K562 (cell line): ENCODE data around the gene ABI3BP. TPM values are rescaled to one million over a fixed set of nuclear protein-coding genes. Genes with fewer than 3 reads are reported as not detected.

Source experiments
- ATAC-seq: fragments of 200-7000 bp; cut with Tn5 transposase; 3 replicates; pipeline ENCODE4 v1.9.1; 2020; ENCODE audit warnings: moderate library complexity
- BruUV-seq: library from RNA; stranded (reverse); fragments of 400-500 nt; replicated peaks from 2 replicates; lab custom pipeline; 2021; lab: Mats Ljungman, UMichigan
- CTCF ChIA-PET: fragments of 300-600 bp; formaldehyde crosslinking; extraction: SDS; loops from one replicate; lab custom pipeline; 2021; ENCODE audit warnings: low intra/inter-chr PET ratio; lab: Yijun Ruan, JAX
- POLR2A ChIA-PET: fragments of 300-600, 350-650 bp; sonication (Branson Sonifier 250); formaldehyde crosslinking; extraction: SDS; loops from one replicate; lab custom pipeline; 2021; ENCODE audit warnings: antibody characterized with exemption, inconsistent platforms; lab: Yijun Ruan, JAX
- DNase-seq, 4 experiments: peaks; one replicate each; pipeline versions ENCODE4 v3.0.0 to v3.0.0-alpha.2; 2011 to 2018; ENCODE audit warnings: low spot score in 3 of 4, mixed read lengths in 3 of 4; ENCODE audit errors: extremely low read depth in 1 of 4
- FAIRE-seq: peaks from 2 replicates; lab custom pipeline; 2011; peaks lifted over from hg19 to GRCh38; lab: Jason Lieb, UNC
- H2AFZ ChIP-seq: 2 replicates; pipeline ENCODE4 v1.6.0; 2011; ENCODE audit warnings: low read depth, low read length, control low read depth, inconsistent platforms
- H3K27ac ChIP-seq: fragments of 200-600 bp; 3 replicates; pipeline ENCODE4 v1.8.0; 2011; ENCODE audit warnings: low read depth, mild to moderate bottlenecking, control low read depth, inconsistent platforms, low read length, moderate library complexity, mixed read lengths; ENCODE audit errors: extremely low read depth
- H3K27me3 ChIP-seq, 2 experiments: fragments of 300-600 bp in 1 of 2; 2 replicates in 1 of 2; 3 replicates in 1 of 2; pipeline versions ENCODE4 v1.6.0 to v1.8.0; 2011; ENCODE audit warnings: inconsistent platforms in 2 of 2, low read length in 2 of 2, mild to moderate bottlenecking in 1 of 2, mixed read lengths in 1 of 2, moderate library complexity in 1 of 2; ENCODE audit not compliant: control insufficient read depth in 2 of 2, insufficient read depth in 2 of 2
- H3K36me3 ChIP-seq: fragments of 300-600 bp; 3 replicates; pipeline ENCODE4 v1.8.0; 2011; ENCODE audit warnings: mild to moderate bottlenecking, low read length, inconsistent platforms; ENCODE audit not compliant: control insufficient read depth, insufficient read depth
- H3K4me1 ChIP-seq, 2 experiments: fragments of 200-600 bp in 1 of 2; replicated peaks in 1 of 2; 2 replicates in 1 of 2; 3 replicates in 1 of 2; pipeline versions ENCODE4 v1.5.1 to v1.8.0; 2011; ENCODE audit warnings: inconsistent platforms in 2 of 2, low read length in 2 of 2, mild to moderate bottlenecking in 1 of 2, mixed read lengths in 1 of 2, moderate library complexity in 1 of 2; ENCODE audit not compliant: control insufficient read depth in 2 of 2, insufficient read depth in 2 of 2
- H3K4me2 ChIP-seq: 2 replicates; pipeline ENCODE4 v1.6.1; 2011; ENCODE audit warnings: low read length, control low read depth, inconsistent platforms, mixed read lengths; ENCODE audit not compliant: insufficient read depth
- H3K4me3 ChIP-seq: fragments of 200-600 bp; sonication (generic), shearing (Covaris generic); 2 replicates; pipeline ENCODE4 v1.5.1; 2016; ENCODE audit warnings: control low read depth, inconsistent platforms
- H3K79me2 ChIP-seq: fragments of 200-600 bp; 3 replicates; pipeline ENCODE4 v1.8.0; 2011; ENCODE audit warnings: low read length, inconsistent platforms; ENCODE audit not compliant: control insufficient read depth, insufficient read depth
- H3K9ac ChIP-seq, 2 experiments: 2 replicates each; pipeline versions ENCODE4 v1.6.0 to v1.6.1; 2011; ENCODE audit warnings: low read depth in 2 of 2, low read length in 2 of 2, control low read depth in 1 of 2, inconsistent platforms in 1 of 2, mild to moderate bottlenecking in 1 of 2, mixed read lengths in 1 of 2; ENCODE audit not compliant: insufficient read depth in 1 of 2
- H3K9me1 ChIP-seq: one replicate; pipeline ENCODE4 v1.6.0; 2011; ENCODE audit warnings: inconsistent platforms, mild to moderate bottlenecking, low read length, moderate library complexity; ENCODE audit not compliant: control insufficient read depth, insufficient read depth
- H3K9me3 ChIP-seq: replicated peaks from 2 replicates; pipeline ENCODE4 v1.5.1; 2011; ENCODE audit warnings: low read depth, low read length, inconsistent platforms; ENCODE audit not compliant: control insufficient read depth, insufficient read depth
- H4K20me1 ChIP-seq: replicated peaks from 2 replicates; pipeline ENCODE4 v1.6.1; 2011; ENCODE audit warnings: low read length, inconsistent platforms, mixed read lengths; ENCODE audit not compliant: control insufficient read depth, insufficient read depth
- ARID1B ChIP-seq: fragments of 450-650 bp; IDR thresholded peaks from 2 replicates; pipeline ENCODE4 v1.6.1; 2016; ENCODE audit warnings: antibody characterized with exemption, mild to moderate bottlenecking, inconsistent platforms
- C11orf30 ChIP-seq: fragments of 450-650 bp; IDR thresholded peaks from 2 replicates; pipeline ENCODE4 v1.6.1; 2016; ENCODE audit warnings: low read depth, mild to moderate bottlenecking
- FOSL1 ChIP-seq: fragments of 200-800 bp; sonication (Bioruptor generic); conservative IDR thresholded peaks from 2 replicates; pipeline ENCODE4 v1.6.1; 2016; ENCODE audit warnings: missing genetic modification characterization, missing compliant biosample characterization
- FOXA3 ChIP-seq, 2 experiments: fragments of 450-650 bp in 1 of 2; sonication (generic) in 1 of 2; formaldehyde crosslinking; IDR thresholded peaks in 1 of 2; conservative IDR thresholded peaks in 1 of 2; 2 replicates each; pipeline versions ENCODE4 v1.4.0 to v1.8.0; 2020 to 2022; ENCODE audit warnings: mild to moderate bottlenecking in 2 of 2, missing genetic modification reagents in 1 of 2
- HEY1 ChIP-seq: fragments of 250-450 bp; sonication (Bioruptor Pico); IDR thresholded peaks from 2 replicates; pipeline ENCODE4 v1.5.0; 2020; ENCODE audit warnings: mild to moderate bottlenecking, moderate library complexity, borderline replicate concordance
- MAFF ChIP-seq: IDR thresholded peaks from 2 replicates; pipeline ENCODE4 v1.6.1; 2012; ENCODE audit warnings: low read length, improper control_type of control experiment
- NFE2 ChIP-seq: IDR thresholded peaks from 2 replicates; pipeline ENCODE4 v1.6.1; 2014; ENCODE audit warnings: antibody characterized with exemption, low read depth
- RAD51 ChIP-seq: fragments of 450-650 bp; IDR thresholded peaks from 2 replicates; pipeline ENCODE4 v1.7.1; 2016; ENCODE audit warnings: low read depth, mild to moderate bottlenecking, borderline replicate concordance
- SIX5 ChIP-seq, 2 experiments: IDR thresholded peaks; 2 replicates each; pipeline ENCODE4 v1.6.1; 2011; ENCODE audit warnings: low read length in 2 of 2, borderline replicate concordance in 1 of 2, low read depth in 1 of 2, mild to moderate bottlenecking in 1 of 2, moderate library complexity in 1 of 2; ENCODE audit not compliant: insufficient read depth in 1 of 2
- SMARCE1 ChIP-seq: fragments of 450-650 bp; IDR thresholded peaks from 2 replicates; pipeline ENCODE4 v1.7.1; 2016; ENCODE audit warnings: mild to moderate bottlenecking
- TCF7 ChIP-seq: sonication (generic); IDR thresholded peaks from 2 replicates; pipeline ENCODE4 v1.6.1; 2016; ENCODE audit warnings: antibody characterized with exemption, borderline replicate concordance
- WGBS: fragments of 100-300 bp; shearing (Covaris generic); methylation state at CpG from one replicate; pipeline ENCODE4 v1.1.6; 2016; ENCODE audit warnings: low coverage, mixed read lengths; ENCODE audit not compliant: insufficient coverage; ENCODE audit errors: missing lambda C conversion rate; 5-methylcytosine and 5-hydroxymethylcytosine counted together
- in situ Hi-C: fragments of 300-500 bp; cut with MboI; formaldehyde crosslinking; loops from 4 replicates; pipeline ENCODE4 v1.15.0; 2018; ENCODE audit warnings: inconsistent platforms, mixed read lengths
- intact Hi-C: fragments of 100-400 bp; cut with micrococcal nuclease; formaldehyde crosslinking; loops from 2 replicates; pipeline ENCODE4 v1.14.2; 2022
- polyA plus RNA-seq, 8 experiments: library from polyadenylated mRNA; depleted of rRNA in 4 of 8; stranded (reverse) in 5 of 8; unstranded in 3 of 8; fragments of >200 nt; fragmentation: Nextera tagmentation in 2 of 8; fragmentation: Illumina TruSeq in 1 of 8; extraction: Ambion mirVana in 2 of 8; extraction: Trizol in 1 of 8; gene quantifications; 2 replicates each; pipeline versions ENCODE4 v1.2.1 to v1.2.3, GENCODE V29; 2011 to 2014; ENCODE audit warnings: inconsistent platforms in 1 of 8, missing spikeins in 1 of 8
- total RNA-seq, 7 experiments: library from RNA; depleted of rRNA in 6 of 7; stranded (reverse); fragments of >200 nt in 6 of 7; fragmentation: Illumina TruSeq in 2 of 7; extraction: Trizol in 2 of 7; gene quantifications; 2 replicates each; pipeline versions ENCODE4 v1.2.1 to v1.2.3, GENCODE V29; 2011 to 2021; ENCODE audit warnings: low replicate concordance in 1 of 7
- TF ChIP-seq, protein P1 (sequence below): fragments of 250-450 bp; sonication (Bioruptor Pico); IDR thresholded peaks from 2 replicates; pipeline ENCODE4 v1.4.0; 2020
- TF ChIP-seq, protein P2 (sequence below): fragments of 450-650 bp; IDR thresholded peaks from 2 replicates; pipeline ENCODE4 v1.6.1; 2016; ENCODE audit warnings: antibody characterized with exemption
- TF ChIP-seq, protein P3 (sequence below): sonication (generic); formaldehyde crosslinking; IDR thresholded peaks from 2 replicates; pipeline ENCODE4 v1.8.1; 2023; ENCODE audit warnings: mild to moderate bottlenecking, missing genetic modification reagents

Gene ABI3BP
- total and polyA plus RNA-seq, 9 of the 15 experiments (the other 6 are each of a cell fraction or from before 2014, with no cell fraction given): 0.01 to 0.24 (median 0.06) TPM; not detected in 5

DNA sequence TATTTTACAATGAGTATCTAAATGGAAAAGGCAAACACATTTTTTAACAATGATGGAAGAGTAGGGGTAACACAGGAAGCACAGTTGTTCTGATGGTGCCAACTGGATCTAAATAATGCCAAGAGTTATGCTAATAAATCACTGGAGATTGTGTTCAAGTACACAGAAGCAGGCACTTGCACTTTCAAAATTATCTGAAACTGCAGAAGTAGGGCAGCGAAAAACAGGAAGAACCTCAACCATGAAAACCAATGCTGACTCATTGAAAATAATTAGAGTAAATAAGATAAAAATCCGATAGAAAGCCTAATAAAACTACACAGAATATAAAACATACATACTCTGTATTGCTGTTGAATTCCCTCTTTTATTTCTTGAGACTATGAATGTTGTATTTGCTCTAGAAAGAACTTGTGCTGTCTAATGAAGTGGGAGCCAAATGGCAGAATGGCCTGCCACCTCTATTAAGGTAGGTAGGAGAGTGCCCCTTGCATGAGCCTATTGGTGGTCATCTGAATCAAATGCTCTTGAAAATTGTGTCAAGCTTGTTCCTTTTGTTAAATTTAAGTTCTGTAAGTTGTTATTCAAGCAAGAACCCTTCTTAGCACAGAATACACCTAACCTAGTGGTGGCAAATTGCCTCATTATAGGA, 93.7 kb downstream of the ABI3BP start:
- ChIA-PET CTCF (no interaction called here), POLR2A (no interaction called here)
- no peaks in the 10 kb centered on the region for H3K79me2 ChIP-seq
- H3K4me3 ChIP-seq: no peak overlapping the region
- H3K9ac ChIP-seq: no peak overlapping the region
- H3K36me3 ChIP-seq: no peaks in the 10 kb centered on the region
- 0% methylated on average over 2 of the region's 2 CpGs for WGBS
- in situ Hi-C loops: no loop called here
- H3K27ac ChIP-seq: no peak overlapping the region
- DNase-seq (no peak), ATAC-seq (no peak), FAIRE-seq (no peak)
- H3K9me3 ChIP-seq: no peaks in the 10 kb centered on the region
- intact Hi-C loops: no loop called here
- no peaks in the 10 kb centered on the region for H3K9me1 ChIP-seq
- BruUV-seq: no TSS peak
- H4K20me1 ChIP-seq: no peaks in the 10 kb centered on the region
- H3K4me1 ChIP-seq: no peaks in the 10 kb centered on the region; a peak in 1 of 5 replicates
- H3K4me2 ChIP-seq: no peak overlapping the region
- no peak overlapping the region for H2AFZ ChIP-seq
- H3K27me3 ChIP-seq: no peaks in the 10 kb centered on the region
- TF ChIP-seq C11orf30: peak; percentile 61; the same call in 1 of the 2 replicates
- TF ChIP-seq, protein P1, sequence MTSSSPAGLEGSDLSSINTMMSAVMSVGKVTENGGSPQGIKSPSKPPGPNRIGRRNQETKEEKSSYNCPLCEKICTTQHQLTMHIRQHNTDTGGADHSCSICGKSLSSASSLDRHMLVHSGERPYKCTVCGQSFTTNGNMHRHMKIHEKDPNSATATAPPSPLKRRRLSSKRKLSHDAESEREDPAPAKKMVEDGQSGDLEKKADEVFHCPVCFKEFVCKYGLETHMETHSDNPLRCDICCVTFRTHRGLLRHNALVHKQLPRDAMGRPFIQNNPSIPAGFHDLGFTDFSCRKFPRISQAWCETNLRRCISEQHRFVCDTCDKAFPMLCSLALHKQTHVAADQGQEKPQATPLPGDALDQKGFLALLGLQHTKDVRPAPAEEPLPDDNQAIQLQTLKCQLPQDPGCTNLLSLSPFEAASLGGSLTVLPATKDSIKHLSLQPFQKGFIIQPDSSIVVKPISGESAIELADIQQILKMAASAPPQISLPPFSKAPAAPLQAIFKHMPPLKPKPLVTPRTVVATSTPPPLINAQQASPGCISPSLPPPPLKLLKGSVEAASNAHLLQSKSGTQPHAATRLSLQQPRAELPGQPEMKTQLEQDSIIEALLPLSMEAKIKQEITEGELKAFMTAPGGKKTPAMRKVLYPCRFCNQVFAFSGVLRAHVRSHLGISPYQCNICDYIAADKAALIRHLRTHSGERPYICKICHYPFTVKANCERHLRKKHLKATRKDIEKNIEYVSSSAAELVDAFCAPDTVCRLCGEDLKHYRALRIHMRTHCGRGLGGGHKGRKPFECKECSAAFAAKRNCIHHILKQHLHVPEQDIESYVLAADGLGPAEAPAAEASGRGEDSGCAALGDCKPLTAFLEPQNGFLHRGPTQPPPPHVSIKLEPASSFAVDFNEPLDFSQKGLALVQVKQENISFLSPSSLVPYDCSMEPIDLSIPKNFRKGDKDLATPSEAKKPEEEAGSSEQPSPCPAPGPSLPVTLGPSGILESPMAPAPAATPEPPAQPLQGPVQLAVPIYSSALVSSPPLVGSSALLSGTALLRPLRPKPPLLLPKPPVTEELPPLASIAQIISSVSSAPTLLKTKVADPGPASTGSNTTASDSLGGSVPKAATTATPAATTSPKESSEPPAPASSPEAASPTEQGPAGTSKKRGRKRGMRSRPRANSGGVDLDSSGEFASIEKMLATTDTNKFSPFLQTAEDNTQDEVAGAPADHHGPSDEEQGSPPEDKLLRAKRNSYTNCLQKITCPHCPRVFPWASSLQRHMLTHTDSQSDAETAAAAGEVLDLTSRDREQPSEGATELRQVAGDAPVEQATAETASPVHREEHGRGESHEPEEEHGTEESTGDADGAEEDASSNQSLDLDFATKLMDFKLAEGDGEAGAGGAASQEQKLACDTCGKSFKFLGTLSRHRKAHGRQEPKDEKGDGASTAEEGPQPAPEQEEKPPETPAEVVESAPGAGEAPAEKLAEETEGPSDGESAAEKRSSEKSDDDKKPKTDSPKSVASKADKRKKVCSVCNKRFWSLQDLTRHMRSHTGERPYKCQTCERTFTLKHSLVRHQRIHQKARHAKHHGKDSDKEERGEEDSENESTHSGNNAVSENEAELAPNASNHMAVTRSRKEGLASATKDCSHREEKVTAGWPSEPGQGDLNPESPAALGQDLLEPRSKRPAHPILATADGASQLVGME (CRISPR knock-in tag): no peak
- peak; percentile 33; the same call in 1 of the 2 replicates for TF ChIP-seq MAFF
- no peak for TF ChIP-seq FOSL1 (tag)
- TF ChIP-seq FOXA3 (CRISPR knock-in tag; conservative IDR thresholded peaks at IDR 0.05 in 1 of 2, IDR thresholded peaks at IDR 0.05 in 1 of 2): peak in 1 of 2 experiments; percentile 67; a peak in 2 of 4 replicates
- TF ChIP-seq HEY1: no peak
- TF ChIP-seq ARID1B: peak; percentile 21; the same call in 1 of the 2 replicates
- TF ChIP-seq SMARCE1: peak; percentile 42; the same call in 1 of the 2 replicates
- TF ChIP-seq, protein P2, sequence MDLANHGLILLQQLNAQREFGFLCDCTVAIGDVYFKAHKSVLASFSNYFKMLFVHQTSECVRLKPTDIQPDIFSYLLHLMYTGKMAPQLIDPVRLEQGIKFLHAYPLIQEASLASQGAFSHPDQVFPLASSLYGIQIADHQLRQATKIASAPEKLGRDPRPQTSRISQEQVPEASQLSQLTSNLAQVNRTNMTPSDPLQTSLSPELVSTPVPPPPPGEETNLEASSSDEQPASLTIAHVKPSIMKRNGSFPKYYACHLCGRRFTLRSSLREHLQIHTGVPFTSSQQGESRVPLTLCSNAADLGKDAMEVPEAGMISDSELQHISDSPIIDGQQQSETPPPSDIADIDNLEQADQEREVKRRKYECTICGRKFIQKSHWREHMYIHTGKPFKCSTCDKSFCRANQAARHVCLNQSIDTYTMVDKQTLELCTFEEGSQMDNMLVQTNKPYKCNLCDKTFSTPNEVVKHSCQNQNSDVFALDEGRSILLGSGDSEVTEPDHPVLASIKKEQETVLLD: no peak
- no peak for TF ChIP-seq RAD51
- no peak for TF ChIP-seq TCF7
- no peak for TF ChIP-seq SIX5 (IDR thresholded peaks at IDR 0.05; ENCODE audit: borderline replicate concordance in 1 of 2, insufficient read depth in 1 of 2, low read depth in 1 of 2, low read length in 2 of 2)
- TF ChIP-seq, protein P3, sequence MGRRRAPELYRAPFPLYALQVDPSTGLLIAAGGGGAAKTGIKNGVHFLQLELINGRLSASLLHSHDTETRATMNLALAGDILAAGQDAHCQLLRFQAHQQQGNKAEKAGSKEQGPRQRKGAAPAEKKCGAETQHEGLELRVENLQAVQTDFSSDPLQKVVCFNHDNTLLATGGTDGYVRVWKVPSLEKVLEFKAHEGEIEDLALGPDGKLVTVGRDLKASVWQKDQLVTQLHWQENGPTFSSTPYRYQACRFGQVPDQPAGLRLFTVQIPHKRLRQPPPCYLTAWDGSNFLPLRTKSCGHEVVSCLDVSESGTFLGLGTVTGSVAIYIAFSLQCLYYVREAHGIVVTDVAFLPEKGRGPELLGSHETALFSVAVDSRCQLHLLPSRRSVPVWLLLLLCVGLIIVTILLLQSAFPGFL (CRISPR knock-in tag): no peak
- TF ChIP-seq NFE2: peak; percentile 58
